Activated T-cell treated with anti-CD3 and anti-CD28 coated beads for 24 hours (primary cell): ENCODE data around the gene BIN1.

ENCODE experiments used
- DNase-seq: peaks from one replicate; pipeline ENCODE4 v3.0.0-alpha.2; 2020; ENCODE audit warnings: low read depth

BIN1 gene

GRCh38 chr2:127090281-127091120 lies 16.5 kb downstream of the BIN1 start:
- DNase-seq, result no peak

GRCh38 chr2:127089478-127090235 lies 17.3 kb downstream of the BIN1 start:
- DNase-seq, result no peak

- no peak for DNase-seq
Observed at GRCh38 chr2:127088706-127089105, 18.2 kb downstream of the BIN1 start.

GRCh38 chr2:127087791-127088495 lies 19.0 kb downstream of the BIN1 start:
- no peak for DNase-seq

GRCh38 chr2:127086990-127087790 lies 19.8 kb downstream of the BIN1 start:
- no peak for DNase-seq

- DNase-seq, result no peak
Observed at GRCh38 chr2:127085317-127085681, 21.7 kb downstream of the BIN1 start.

GRCh38 chr2:127084611-127085316 lies 22.2 kb downstream of the BIN1 start:
- no peak for DNase-seq

- no peak for DNase-seq
Observed at GRCh38 chr2:127083819-127084503, 23.0 kb downstream of the BIN1 start.

- no peak for DNase-seq
Observed at GRCh38 chr2:127082974-127083373, 24.0 kb downstream of the BIN1 start.

GRCh38 chr2:127081826-127082633 lies 24.9 kb downstream of the BIN1 start:
- peak; percentile 43 for DNase-seq

- DNase-seq, result peak; percentile 35
Observed at GRCh38 chr2:127080938-127081755, 25.8 kb downstream of the BIN1 start.

- DNase-seq, result peak; percentile 36
Observed at GRCh38 chr2:127080226-127080937, 26.6 kb downstream of the BIN1 start.

GRCh38 chr2:127079358-127079920 lies 27.5 kb downstream of the BIN1 start:
- DNase-seq, result no peak

- DNase-seq, result no peak
Observed at GRCh38 chr2:127078666-127079270, 28.2 kb downstream of the BIN1 start.

- no peak for DNase-seq
Observed at GRCh38 chr2:127078028-127078427, 28.9 kb downstream of the BIN1 start.

- no peak for DNase-seq
Observed at GRCh38 chr2:127076924-127077323, 30.0 kb downstream of the BIN1 start.

GRCh38 chr2:127076290-127076689 lies 30.7 kb downstream of the BIN1 start:
- no peak for DNase-seq
